ENCODE measurements around the gene CITED2.

DNA sequence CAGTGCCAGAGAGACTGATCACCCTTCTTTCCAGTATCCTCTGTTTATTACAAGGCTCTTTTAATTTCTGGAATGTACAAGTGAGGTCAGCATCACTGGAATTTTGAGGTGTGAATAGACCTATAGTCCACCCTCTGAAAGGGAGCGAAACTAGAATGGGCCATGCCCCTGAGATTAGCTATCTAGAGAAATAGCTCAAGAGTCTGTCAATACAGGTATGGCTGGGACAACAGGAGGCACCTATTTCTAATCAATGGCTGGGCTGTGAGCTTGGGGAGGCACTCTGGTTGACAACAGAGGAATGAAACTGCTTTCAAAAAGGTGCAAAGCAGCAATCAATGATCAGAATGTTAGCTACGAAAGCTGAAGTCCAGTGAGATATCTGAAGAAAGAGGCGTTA, 17.3 kb upstream of the CITED2 start:
- TF ChIP-seq, protein P1, sequence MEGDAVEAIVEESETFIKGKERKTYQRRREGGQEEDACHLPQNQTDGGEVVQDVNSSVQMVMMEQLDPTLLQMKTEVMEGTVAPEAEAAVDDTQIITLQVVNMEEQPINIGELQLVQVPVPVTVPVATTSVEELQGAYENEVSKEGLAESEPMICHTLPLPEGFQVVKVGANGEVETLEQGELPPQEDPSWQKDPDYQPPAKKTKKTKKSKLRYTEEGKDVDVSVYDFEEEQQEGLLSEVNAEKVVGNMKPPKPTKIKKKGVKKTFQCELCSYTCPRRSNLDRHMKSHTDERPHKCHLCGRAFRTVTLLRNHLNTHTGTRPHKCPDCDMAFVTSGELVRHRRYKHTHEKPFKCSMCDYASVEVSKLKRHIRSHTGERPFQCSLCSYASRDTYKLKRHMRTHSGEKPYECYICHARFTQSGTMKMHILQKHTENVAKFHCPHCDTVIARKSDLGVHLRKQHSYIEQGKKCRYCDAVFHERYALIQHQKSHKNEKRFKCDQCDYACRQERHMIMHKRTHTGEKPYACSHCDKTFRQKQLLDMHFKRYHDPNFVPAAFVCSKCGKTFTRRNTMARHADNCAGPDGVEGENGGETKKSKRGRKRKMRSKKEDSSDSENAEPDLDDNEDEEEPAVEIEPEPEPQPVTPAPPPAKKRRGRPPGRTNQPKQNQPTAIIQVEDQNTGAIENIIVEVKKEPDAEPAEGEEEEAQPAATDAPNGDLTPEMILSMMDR (IDR thresholded peaks at IDR 0.05): no peak
- no peak for TF ChIP-seq POLR2A (IDR thresholded peaks at IDR 0.05)

Data from adrenal gland (tissue), 5 donors.